H1 (cell line): Measurements from ENCODE around the gene PROP1. TPM values are rescaled to one million over a fixed set of nuclear protein-coding genes. Genes with fewer than 3 reads are reported as not detected.
"Not testable (repeated sequence)": the region's sequence is repeated elsewhere in the genome, so short reads cannot be mapped to it uniquely, and the experiment has no call there.

ENCODE experiments used
- CTCF ChIA-PET: fragments of 300-600 bp; sonication (Branson Sonifier 250); formaldehyde crosslinking; loops from one replicate; lab custom pipeline; 2021; ENCODE audit not compliant: partially characterized antibody; lab: Charles Lee
- POLR2A ChIA-PET: fragments of 300-600 bp; sonication (Branson Sonifier 250); formaldehyde crosslinking; loops from one replicate; lab custom pipeline; 2021; ENCODE audit warnings: inconsistent platforms; ENCODE audit not compliant: partially characterized antibody; lab: Charles Lee
- DNase-seq, 2 experiments: peaks; one replicate each; pipeline versions ENCODE4 v3.0.0 to v3.0.0-alpha.2; 2010 to 2022; ENCODE audit warnings: low spot score in 2 of 2, low read depth in 1 of 2, mixed read lengths in 1 of 2
- FAIRE-seq: peaks from 2 replicates; lab custom pipeline; 2011; peaks lifted over from hg19 to GRCh38; lab: Jason Lieb, UNC
- H2AFZ ChIP-seq: 2 replicates; pipeline ENCODE4 v1.8.1; 2012; ENCODE audit warnings: low read length, inconsistent platforms
- H2AK5ac ChIP-seq: 2 replicates; pipeline ENCODE4 v1.6.1; 2013; ENCODE audit warnings: low read depth, low read length
- H2BK120ac ChIP-seq: replicated peaks from 2 replicates; pipeline ENCODE3; 2013; ENCODE audit warnings: low read depth, low read length, inconsistent platforms
- H2BK12ac ChIP-seq: 2 replicates; pipeline ENCODE4 v1.6.1; 2013; ENCODE audit warnings: low read depth, low read length
- H2BK15ac ChIP-seq: 2 replicates; pipeline ENCODE4 v1.6.1; 2013; ENCODE audit warnings: low read length
- H2BK20ac ChIP-seq: 2 replicates; pipeline ENCODE4 v1.6.1; 2013; ENCODE audit warnings: low read length
- H2BK5ac ChIP-seq: 2 replicates; pipeline ENCODE4 v1.6.1; 2013; ENCODE audit warnings: low read depth, low read length
- H3K14ac ChIP-seq: 2 replicates; pipeline ENCODE4 v1.6.1; 2013; ENCODE audit warnings: inconsistent platforms; ENCODE audit not compliant: insufficient read length
- H3K18ac ChIP-seq: 2 replicates; pipeline ENCODE4 v1.6.1; 2013; ENCODE audit warnings: low read length; ENCODE audit errors: extremely low read depth
- H3K23ac ChIP-seq: 2 replicates; pipeline ENCODE4 v1.6.1; 2013; ENCODE audit warnings: inconsistent platforms; ENCODE audit not compliant: insufficient read length
- H3K23me2 ChIP-seq: 2 replicates; pipeline ENCODE4 v1.6.1; 2013; ENCODE audit warnings: low read depth, low read length
- H3K27ac ChIP-seq: 2 replicates; pipeline ENCODE4 v1.6.1; 2011; ENCODE audit warnings: low read depth, low read length, inconsistent platforms
- H3K27me3 ChIP-seq, 4 experiments: replicated peaks in 1 of 4; 1 replicate in 1 of 4; 2 replicates in 3 of 4; pipeline versions ENCODE4 v1.6.1 to v1.8.1; 2011 to 2013; ENCODE audit warnings: low read length in 3 of 4, mild to moderate bottlenecking in 3 of 4, inconsistent platforms in 2 of 4, mixed read lengths in 2 of 4, moderate library complexity in 1 of 4; ENCODE audit not compliant: control insufficient read depth in 3 of 4, insufficient read depth in 3 of 4; ENCODE audit errors: extremely low read depth in 1 of 4
- H3K36me3 ChIP-seq, 4 experiments: 2 replicates each; pipeline versions ENCODE4 v1.6.1 to v1.8.1; 2011 to 2013; ENCODE audit warnings: mild to moderate bottlenecking in 4 of 4, low read length in 3 of 4, moderate library complexity in 2 of 4, control low read depth in 1 of 4, inconsistent platforms in 1 of 4; ENCODE audit not compliant: insufficient read depth in 4 of 4, control insufficient read depth in 2 of 4
- H3K4ac ChIP-seq: replicated peaks from 2 replicates; pipeline ENCODE3; 2013; ENCODE audit warnings: low read length, low read depth, mixed read lengths, inconsistent platforms; ENCODE audit not compliant: insufficient read length
- H3K4me1 ChIP-seq, 4 experiments: replicated peaks in 1 of 4; 1 replicate in 1 of 4; 2 replicates in 3 of 4; pipeline versions ENCODE4 v1.6.1 to v1.8.1; 2011 to 2013; ENCODE audit warnings: low read length in 3 of 4, inconsistent platforms in 2 of 4, mixed read lengths in 1 of 4; ENCODE audit not compliant: insufficient read depth in 4 of 4, control insufficient read depth in 3 of 4
- H3K4me2 ChIP-seq, 2 experiments: 2 replicates each; pipeline versions ENCODE4 v1.6.1 to v1.8.1; 2011 to 2013; ENCODE audit warnings: low read depth in 2 of 2, low read length in 2 of 2, control low read depth in 1 of 2, inconsistent platforms in 1 of 2, mild to moderate bottlenecking in 1 of 2; ENCODE audit not compliant: insufficient read depth in 1 of 2
- H3K4me3 ChIP-seq, 4 experiments: fragments of 200-600, 300-600 bp in 1 of 4; sonication (generic), shearing (Covaris generic), sonication (Bioruptor Twin) in 1 of 4; 2 replicates each; pipeline versions ENCODE4 v1.5.1 to v1.8.1; 2011 to 2016; ENCODE audit warnings: low read length in 4 of 4, low read depth in 3 of 4, control low read depth in 2 of 4, inconsistent platforms in 2 of 4, mild to moderate bottlenecking in 2 of 4, mixed read lengths in 1 of 4, moderate library complexity in 1 of 4; ENCODE audit not compliant: insufficient read depth in 2 of 4; ENCODE audit errors: extremely low read depth in 1 of 4
- H3K56ac ChIP-seq: replicated peaks from 2 replicates; pipeline ENCODE3; 2013; ENCODE audit warnings: low read depth, mild to moderate bottlenecking, mixed read lengths, low read length, inconsistent platforms; ENCODE audit not compliant: insufficient read length
- H3K79me1 ChIP-seq: 2 replicates; pipeline ENCODE4 v1.6.1; 2013; ENCODE audit warnings: low read depth, low read length, control low read depth
- H3K79me2 ChIP-seq, 2 experiments: 2 replicates each; pipeline versions ENCODE4 v1.6.1 to v1.8.1; 2012 to 2013; ENCODE audit warnings: low read length in 2 of 2, mild to moderate bottlenecking in 2 of 2, inconsistent platforms in 1 of 2; ENCODE audit not compliant: insufficient read depth in 2 of 2, control insufficient read depth in 1 of 2
- H3K9ac ChIP-seq, 4 experiments: replicated peaks in 1 of 4; 1 replicate in 1 of 4; 2 replicates in 3 of 4; pipeline versions ENCODE4 v1.6.1 to v1.8.1; 2011 to 2013; ENCODE audit warnings: low read depth in 3 of 4, low read length in 3 of 4, control low read depth in 2 of 4, mild to moderate bottlenecking in 2 of 4, moderate library complexity in 2 of 4, inconsistent platforms in 1 of 4; ENCODE audit errors: extremely low read depth in 1 of 4
- H3K9me3 ChIP-seq, 2 experiments: 2 replicates each; pipeline versions ENCODE4 v1.6.1 to v1.8.1; 2012 to 2013; ENCODE audit warnings: mild to moderate bottlenecking in 2 of 2, moderate library complexity in 2 of 2, control low read depth in 1 of 2, inconsistent platforms in 1 of 2, low read depth in 1 of 2, low read length in 1 of 2, mixed read lengths in 1 of 2; ENCODE audit not compliant: insufficient read depth in 2 of 2
- H4K20me1 ChIP-seq, 2 experiments: replicated peaks in 1 of 2; 2 replicates each; pipeline versions ENCODE3 to v1.8.1; 2011 to 2013; ENCODE audit warnings: inconsistent platforms in 2 of 2, low read length in 2 of 2, mild to moderate bottlenecking in 1 of 2; ENCODE audit not compliant: insufficient read depth in 2 of 2, control insufficient read depth in 1 of 2
- H4K5ac ChIP-seq: 2 replicates; pipeline ENCODE4 v1.6.1; 2013; ENCODE audit warnings: low read length, low read depth, mixed read lengths, inconsistent platforms; ENCODE audit not compliant: insufficient read length
- H4K8ac ChIP-seq: 2 replicates; pipeline ENCODE4 v1.8.0; 2013; ENCODE audit warnings: mild to moderate bottlenecking, moderate library complexity, low read length, inconsistent platforms; ENCODE audit not compliant: insufficient read depth; ENCODE audit errors: extremely low read depth
- H4K91ac ChIP-seq: replicated peaks from 2 replicates; pipeline ENCODE3; 2013; ENCODE audit warnings: low read length, mixed read lengths, inconsistent platforms; ENCODE audit not compliant: insufficient read length
- WGBS, 2 experiments: shearing (Covaris generic) in 1 of 2; methylation state at CpG; one replicate each; pipeline versions ENCODE4 v1.1.6 to v1.1.7; 2013 to 2015; ENCODE audit warnings: low lambda C conversion rate in 2 of 2, mixed read lengths in 2 of 2, inconsistent platforms in 1 of 2, low coverage in 1 of 2, missing lambda C conversion rate in 1 of 2; ENCODE audit not compliant: insufficient replicate concordance in 2 of 2, insufficient coverage in 1 of 2, insufficient read length in 1 of 2; ENCODE audit errors: extremely low coverage in 1 of 2, missing lambda C conversion rate in 1 of 2; 5-methylcytosine and 5-hydroxymethylcytosine counted together
- polyA plus RNA-seq, 7 experiments: library from polyadenylated mRNA; depleted of rRNA in 3 of 7; stranded (reverse) in 5 of 7; unstranded in 2 of 7; fragments of >200 nt in 5 of 7; fragments of 200-250 nt in 2 of 7; gene quantifications; 1 replicate in 5 of 7; 2 replicates in 1 of 7; 4 replicates in 1 of 7; pipeline versions ENCODE4 v1.2.1 to v1.2.3, GENCODE V29; 2011 to 2013; ENCODE audit warnings: missing spikeins in 2 of 7, mixed read lengths in 2 of 7
- total RNA-seq: library from RNA; stranded (reverse); fragmentation: NEBNext Ultra II Directional; extraction: Animal tissue kit (Norgen Biotek cat#: 25700); gene quantifications from 2 replicates; pipeline ENCODE4 v1.2.1, GENCODE V29; 2021

Gene PROP1
- total and polyA plus RNA-seq, 2 of the 8 experiments (the other 6 are each of a cell fraction or from before 2014, with no cell fraction given) = not detected

DNA sequence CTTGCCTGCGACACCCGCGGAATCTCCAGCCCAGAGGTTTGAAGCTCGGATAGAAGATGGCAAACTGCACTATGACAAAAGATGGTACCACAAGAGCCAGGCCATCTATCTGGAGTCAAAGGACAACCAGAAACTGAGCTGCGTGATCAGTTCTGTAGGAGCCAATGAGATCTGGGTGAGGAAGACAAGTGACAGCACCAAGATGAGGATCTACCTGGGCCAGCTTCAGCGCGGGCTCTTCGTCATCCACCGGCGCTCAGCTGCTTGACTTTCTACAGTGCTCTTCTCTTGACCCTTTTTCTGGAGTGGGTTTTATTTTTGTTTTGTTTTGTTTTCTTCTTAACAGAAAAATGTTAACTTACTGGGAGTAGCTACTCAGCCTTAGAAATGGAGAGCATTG, 24.0 kb downstream of the PROP1 start:
- POLR2A ChIA-PET, H4K20me1 ChIP-seq, H2AK5ac ChIP-seq, H4K91ac ChIP-seq, H3K56ac ChIP-seq, H3K27ac ChIP-seq, H3K27me3 ChIP-seq, H3K36me3 ChIP-seq, H2BK5ac ChIP-seq, H3K79me2 ChIP-seq, H4K8ac ChIP-seq, H3K79me1 ChIP-seq, FAIRE-seq, H3K4me1 ChIP-seq, H3K4ac ChIP-seq, DNase-seq, H2BK120ac ChIP-seq, H2BK12ac ChIP-seq, H2BK15ac ChIP-seq, H3K14ac ChIP-seq, H3K23ac ChIP-seq, H3K23me2 ChIP-seq, H3K9ac ChIP-seq, H4K5ac ChIP-seq, H3K4me2 ChIP-seq, H3K18ac ChIP-seq, H2AFZ ChIP-seq, H3K4me3 ChIP-seq, H2BK20ac ChIP-seq: not testable (repeated sequence)
- peaks cover 3 to 18% of the 10 kb centered on the region in 2 experiments; a peak in 2 of 4 replicates for H3K9me3 ChIP-seq
- CTCF ChIA-PET = interaction anchor here (0.7 to 1.3 kb wide), 2 partner anchors 11 to 90 kb away, joined by 3 read pairs; no protein-coding TSS in a partner anchor
- WGBS, 2 experiments = 91% methylated on average over 10 of the region's 10 CpGs; no CpG with 5 or more reads in 1 of the 2 experiments
